HG02840 (cell line): ENCODE measurements around the gene ABHD11.
"Not testable (repeated sequence)": the region's sequence is repeated elsewhere in the genome, so short reads cannot be mapped to it uniquely, and the experiment has no call there.

Experiments used
- ATAC-seq: cut with Tn5 transposase; IDR thresholded peaks from one replicate; pipeline ENCODE4 v1.9.1; 2021; ENCODE audit warnings: mild to moderate bottlenecking, moderate library complexity, moderate number of reproducible peaks; ENCODE audit not compliant: unreplicated experiment, low FRiP score

The ABHD11 gene

GRCh38 chr7:73720443-73720842 is 18.2 kb downstream of the ABHD11 start:
- not testable (repeated sequence) for ATAC-seq

GRCh38 chr7:73719806-73720169 is 18.8 kb downstream of the ABHD11 start:
- no peak for ATAC-seq

- ATAC-seq = no peak
Measured at GRCh38 chr7:73718905-73719805, 19.4 kb downstream of the ABHD11 start, which contains the start of gene STX1A. Gene STX1A (minus strand): TSS chr7:73719669. CDS start chr7:73719631, 38 bp downstream.

GRCh38 chr7:73718438-73718881 is 20.1 kb downstream of the ABHD11 start:
- no peak for ATAC-seq

GRCh38 chr7:73717991-73718405 is 20.6 kb downstream of the ABHD11 start:
- ATAC-seq = no peak

GRCh38 chr7:73717025-73717807 is 21.4 kb downstream of the ABHD11 start:
- ATAC-seq = no peak

- ATAC-seq = no peak
Measured at GRCh38 chr7:73716318-73716890, 22.2 kb downstream of the ABHD11 start.

GRCh38 chr7:73715648-73716317 is 22.8 kb downstream of the ABHD11 start:
- ATAC-seq = no peak

- not testable (repeated sequence) for ATAC-seq
Measured at GRCh38 chr7:73713319-73713718, 25.3 kb downstream of the ABHD11 start.

- ATAC-seq = no peak
Measured at GRCh38 chr7:73712773-73713172, 25.8 kb downstream of the ABHD11 start.

GRCh38 chr7:73708961-73709549 is 29.5 kb downstream of the ABHD11 start:
- ATAC-seq = no peak

GRCh38 chr7:73707045-73707631 is 31.5 kb downstream of the ABHD11 start:
- ATAC-seq = no peak

- no peak for ATAC-seq
Measured at GRCh38 chr7:73706126-73707044, 32.2 kb downstream of the ABHD11 start.

- no peak for ATAC-seq
Measured at GRCh38 chr7:73705551-73705920, 33.1 kb downstream of the ABHD11 start.

- ATAC-seq = no peak
Measured at GRCh38 chr7:73704640-73705550, 33.7 kb downstream of the ABHD11 start.

GRCh38 chr7:73703757-73704639 is 34.6 kb downstream of the ABHD11 start:
- ATAC-seq = no peak

GRCh38 chr7:73703225-73703624 is 35.4 kb downstream of the ABHD11 start:
- no peak for ATAC-seq
